Skeletal muscle tissue (tissue), 4 donors: ENCODE measurements around the gene PLCB1. TPM values are rescaled to one million over a fixed set of nuclear protein-coding genes. Genes with fewer than 3 reads are reported as not detected.

ENCODE experiments used
- H3K27ac ChIP-seq: one replicate; pipeline ENCODE4 v1.7.0; 2013; ENCODE audit warnings: mild to moderate bottlenecking, low read depth, low read length, inconsistent platforms
- H3K27me3 ChIP-seq, 3 donors: one replicate each; pipeline ENCODE4 v1.7.0; 2013; ENCODE audit warnings: low read length in 3 of 3; ENCODE audit not compliant: control insufficient read depth in 3 of 3, insufficient read depth in 3 of 3
- H3K36me3 ChIP-seq, 3 donors: one replicate each; pipeline ENCODE4 v1.7.0; 2013; ENCODE audit warnings: low read length in 3 of 3; ENCODE audit not compliant: control insufficient read depth in 3 of 3, insufficient read depth in 3 of 3
- H3K4me1 ChIP-seq, 3 donors: one replicate each; pipeline ENCODE4 v1.7.0; 2013; ENCODE audit warnings: low read length in 3 of 3, mild to moderate bottlenecking in 3 of 3; ENCODE audit not compliant: control insufficient read depth in 3 of 3, insufficient read depth in 3 of 3
- H3K4me3 ChIP-seq, 3 donors: one replicate each; pipeline ENCODE4 v1.7.0; 2013; ENCODE audit warnings: low read length in 3 of 3
- H3K9ac ChIP-seq, 3 donors: one replicate each; pipeline ENCODE4 v1.7.0; 2013; ENCODE audit warnings: low read length in 3 of 3, mild to moderate bottlenecking in 3 of 3, moderate library complexity in 2 of 3, low read depth in 1 of 3
- H3K9me3 ChIP-seq, 3 donors: one replicate each; pipeline ENCODE4 v1.7.0; 2013; ENCODE audit warnings: low read length in 3 of 3; ENCODE audit not compliant: control insufficient read depth in 3 of 3
- total RNA-seq: library from RNA; depleted of rRNA; stranded (reverse); fragments of >200 nt; gene quantifications from one replicate; pipeline ENCODE4 v1.2.3, GENCODE V29; 2014
- donor health status: Osteomylitis.

The PLCB1 gene
- total RNA-seq, 1 donor from 2014 or later = 13.0 TPM

DNA sequence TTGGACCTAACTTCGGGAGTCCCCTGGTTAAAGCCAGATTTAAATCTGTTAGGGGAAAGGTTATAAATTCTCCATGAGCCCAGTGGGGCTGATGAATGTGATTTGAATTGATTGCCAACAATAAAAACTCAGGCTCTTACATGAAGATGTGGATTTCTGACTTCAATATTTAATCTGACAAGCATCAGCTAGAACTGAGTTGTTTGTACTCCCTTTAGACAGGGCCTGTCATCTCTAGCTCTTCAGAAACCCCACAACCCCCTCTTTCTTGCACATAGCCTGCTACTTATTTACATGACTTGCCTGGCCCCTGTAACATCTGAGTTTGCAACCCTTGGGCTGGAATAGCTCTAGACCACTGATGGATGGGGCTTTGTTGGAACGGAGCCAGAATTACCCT, 745.2 kb downstream of the PLCB1 start:
- no peaks in the 10 kb centered on the region for H3K9me3 ChIP-seq

DNA sequence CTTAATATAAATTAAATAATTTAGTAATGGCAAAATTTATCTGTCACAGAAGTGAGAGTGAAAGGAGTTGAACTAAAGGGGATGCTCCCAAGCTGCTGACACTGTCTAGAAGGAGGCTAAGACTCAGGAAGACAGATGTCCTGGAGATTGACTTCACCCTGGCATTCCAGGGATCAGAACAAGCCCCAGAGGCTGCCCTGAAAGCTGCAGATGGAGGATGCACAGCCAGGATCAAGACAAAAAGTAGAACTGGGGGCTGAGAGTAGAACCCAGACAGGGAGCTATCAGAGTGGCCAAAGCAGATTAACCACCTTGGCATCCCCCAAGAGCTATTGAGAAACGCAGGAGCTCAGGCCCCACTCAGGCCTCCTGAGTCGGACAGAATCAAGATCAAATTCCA, 747.6 kb downstream of the PLCB1 start:
- Histone ChIP-seq H3K27me3 (no peaks in the 10 kb centered on the region), H3K9ac (no peak overlapping the region), H3K4me3 (no peak overlapping the region), H3K9me3 (no peaks in the 10 kb centered on the region), H3K4me1 (no peaks in the 10 kb centered on the region), H3K27ac (no peak overlapping the region), H3K36me3 (no peaks in the 10 kb centered on the region)

More for the DNA sequence above, 745.2 kb downstream of the PLCB1 start:
- Histone ChIP-seq H3K27ac (no peak overlapping the region), H3K27me3 (no peaks in the 10 kb centered on the region), H3K36me3 (no peaks in the 10 kb centered on the region), H3K4me1 (no peaks in the 10 kb centered on the region), H3K4me3 (no peak overlapping the region), H3K9ac (no peak overlapping the region)

DNA sequence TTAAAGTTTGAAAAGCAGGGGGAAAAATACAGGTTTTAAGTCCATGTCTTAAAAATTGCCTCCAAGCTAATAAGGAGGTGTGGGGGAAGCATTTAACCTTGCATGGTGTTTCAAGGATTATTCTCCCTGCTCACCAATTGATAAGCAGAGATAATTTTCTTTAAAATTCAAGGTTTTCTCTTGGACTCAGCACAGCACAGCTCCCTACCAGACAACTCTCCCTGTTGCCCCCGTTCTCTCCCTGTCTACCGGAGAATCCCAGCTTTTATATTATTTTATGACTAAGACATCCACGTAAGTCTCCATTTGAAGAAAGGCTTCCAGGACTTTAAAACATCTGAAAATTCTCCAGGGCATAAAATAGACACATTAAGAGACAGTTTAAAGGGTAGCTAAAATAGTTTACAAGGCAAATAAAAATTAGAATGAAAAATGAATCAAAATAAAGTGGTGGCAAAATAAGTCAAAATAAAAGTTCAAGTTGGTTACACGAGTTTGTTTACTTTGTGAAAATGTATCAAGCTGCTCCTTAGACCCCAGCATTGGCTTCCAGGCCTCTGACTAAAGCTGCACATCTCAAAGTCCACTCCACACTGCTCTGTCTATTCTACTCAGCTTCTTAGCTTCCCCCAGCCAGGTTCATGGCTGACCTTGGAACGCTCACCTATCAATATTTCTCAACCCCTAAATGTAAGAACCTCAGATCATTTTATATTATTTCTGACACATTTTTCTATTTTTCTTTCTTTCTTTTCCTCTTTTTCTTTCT, 748.2 kb downstream of the PLCB1 start:
- H3K9me3 ChIP-seq = no peaks in the 10 kb centered on the region
- H3K27me3 ChIP-seq = no peaks in the 10 kb centered on the region
- no peak overlapping the region for H3K4me3 ChIP-seq
- no peak overlapping the region for H3K9ac ChIP-seq
- no peaks in the 10 kb centered on the region for H3K36me3 ChIP-seq
- no peak overlapping the region for H3K27ac ChIP-seq
- H3K4me1 ChIP-seq = no peaks in the 10 kb centered on the region

DNA sequence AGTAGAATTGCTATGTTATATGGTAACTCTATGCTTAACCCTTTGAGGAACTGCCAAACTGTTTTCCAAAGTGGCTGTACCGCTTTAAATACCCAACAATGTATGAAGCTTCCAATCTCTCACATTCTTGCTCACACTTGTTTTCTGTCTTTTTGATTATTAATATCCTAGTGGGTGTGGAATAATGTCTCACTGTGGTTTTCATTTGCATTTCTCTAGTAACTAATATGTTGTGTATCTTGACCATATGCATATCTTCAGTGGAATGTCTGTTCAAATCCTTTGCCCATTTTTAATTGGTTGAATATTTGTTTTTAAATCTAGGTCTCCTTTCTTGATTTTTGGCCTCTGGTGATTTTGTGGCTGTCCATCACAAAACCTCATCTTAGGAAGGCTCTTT, 759.0 kb downstream of the PLCB1 start:
- no peaks in the 10 kb centered on the region for H3K4me1 ChIP-seq
- no peaks in the 10 kb centered on the region for H3K36me3 ChIP-seq
- H3K4me3 ChIP-seq = no peak overlapping the region
- no peaks in the 10 kb centered on the region for H3K27me3 ChIP-seq
- no peak overlapping the region for H3K9ac ChIP-seq
- H3K27ac ChIP-seq = no peak overlapping the region
- H3K9me3 ChIP-seq = peaks cover 2 to 12% (median 10%) of the 10 kb centered on the region in 3 donors

DNA sequence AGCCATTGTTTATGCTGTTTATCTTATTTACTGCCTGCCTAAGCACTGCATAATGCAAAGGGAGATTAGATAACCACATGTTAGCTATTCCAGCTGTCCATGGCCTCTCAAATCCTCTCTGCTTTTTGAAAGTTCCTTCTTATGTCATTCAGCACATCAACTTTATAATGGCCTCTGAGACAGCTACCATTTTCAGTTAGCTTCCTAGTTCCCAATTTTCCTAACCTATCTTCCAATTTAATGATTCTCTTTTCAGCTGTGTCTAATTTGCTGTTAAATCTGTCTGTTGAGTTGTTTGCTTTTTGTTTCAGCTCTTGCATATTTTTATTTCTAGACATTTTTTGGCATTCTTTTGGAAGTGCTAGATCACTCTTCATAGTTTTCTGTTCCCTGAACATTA, 763.4 kb downstream of the PLCB1 start:
- peaks cover 2 to 12% (median 10%) of the 10 kb centered on the region in 3 donors for H3K9me3 ChIP-seq
- H3K27me3 ChIP-seq = no peaks in the 10 kb centered on the region
- H3K36me3 ChIP-seq = no peaks in the 10 kb centered on the region
- no peak overlapping the region for H3K27ac ChIP-seq
- no peak overlapping the region for H3K4me3 ChIP-seq
- no peaks in the 10 kb centered on the region for H3K4me1 ChIP-seq
- no peak overlapping the region for H3K9ac ChIP-seq

DNA sequence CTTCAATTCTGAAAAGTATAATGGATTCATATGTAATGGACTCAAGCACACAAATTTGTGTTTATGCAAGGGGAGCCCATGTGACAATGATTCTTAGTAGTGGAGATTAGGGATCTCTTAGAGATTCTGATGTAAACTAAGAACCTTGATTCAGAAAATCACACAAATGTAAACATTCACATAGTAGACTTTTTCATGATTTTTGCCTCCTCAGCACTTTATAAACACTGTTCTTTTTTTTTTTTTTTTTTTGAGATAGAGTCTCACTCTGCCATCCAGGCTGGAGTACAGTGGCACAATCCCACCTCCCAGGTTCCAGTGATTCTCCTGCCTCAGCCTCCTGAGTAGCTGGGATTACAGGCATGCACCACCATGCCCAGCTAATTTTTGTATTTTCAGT, 766.8 kb downstream of the PLCB1 start:
- Histone ChIP-seq H3K27ac (no peak overlapping the region), H3K36me3 (no peaks in the 10 kb centered on the region), H3K4me1 (peaks cover 0 to 5% (median 5%) of the 10 kb centered on the region in 3 donors), H3K9ac (no peak overlapping the region), H3K9me3 (peaks cover 2 to 12% (median 10%) of the 10 kb centered on the region in 3 donors), H3K27me3 (no peaks in the 10 kb centered on the region), H3K4me3 (no peak overlapping the region)

DNA sequence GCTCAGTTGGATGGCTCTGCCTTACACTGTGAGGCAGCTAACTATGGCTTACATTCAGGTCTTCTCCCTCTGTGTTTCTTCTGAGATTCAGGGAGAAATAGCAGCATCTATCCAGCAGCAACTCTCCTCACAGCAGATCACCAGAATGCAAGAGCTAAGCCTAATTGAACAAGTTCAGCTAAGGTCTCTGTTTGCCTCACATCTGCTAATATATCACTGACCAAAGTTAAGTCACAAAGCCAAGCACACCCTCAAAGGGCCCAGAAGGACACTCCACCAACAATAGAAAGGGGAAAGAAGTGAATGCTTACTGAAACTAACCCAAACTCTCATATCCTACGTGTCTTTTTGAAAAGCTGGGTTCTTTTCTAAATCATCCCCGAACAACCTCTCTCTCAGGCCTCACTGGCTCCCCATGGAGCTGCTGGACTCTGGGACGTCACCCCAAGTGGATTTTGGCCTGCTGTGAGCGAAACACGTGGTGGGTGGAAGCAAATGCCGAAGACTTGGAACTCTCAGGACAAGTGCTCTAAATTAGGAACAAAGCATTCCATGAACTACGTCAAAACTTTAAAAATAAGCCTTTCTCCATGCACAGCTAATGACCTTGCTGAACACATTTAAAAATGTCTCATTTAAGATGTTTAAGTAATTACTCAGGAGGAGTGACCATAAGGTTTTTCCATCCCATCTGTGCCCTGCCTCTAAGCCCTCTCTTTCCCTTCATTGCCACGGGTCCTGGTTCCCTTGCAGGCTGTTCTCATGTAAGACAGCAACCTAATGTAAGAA, 769.4 kb downstream of the PLCB1 start:
- Histone ChIP-seq H3K27ac (peak overlapping the region; percentile 9), H3K9me3 (no peaks in the 10 kb centered on the region), H3K4me1 (peaks cover 0 to 5% (median 5%) of the 10 kb centered on the region in 3 donors), H3K36me3 (no peaks in the 10 kb centered on the region), H3K9ac (no peak overlapping the region), H3K27me3 (no peaks in the 10 kb centered on the region), H3K4me3 (peak overlapping the region in 1 of 3 donors; percentile 4)

DNA sequence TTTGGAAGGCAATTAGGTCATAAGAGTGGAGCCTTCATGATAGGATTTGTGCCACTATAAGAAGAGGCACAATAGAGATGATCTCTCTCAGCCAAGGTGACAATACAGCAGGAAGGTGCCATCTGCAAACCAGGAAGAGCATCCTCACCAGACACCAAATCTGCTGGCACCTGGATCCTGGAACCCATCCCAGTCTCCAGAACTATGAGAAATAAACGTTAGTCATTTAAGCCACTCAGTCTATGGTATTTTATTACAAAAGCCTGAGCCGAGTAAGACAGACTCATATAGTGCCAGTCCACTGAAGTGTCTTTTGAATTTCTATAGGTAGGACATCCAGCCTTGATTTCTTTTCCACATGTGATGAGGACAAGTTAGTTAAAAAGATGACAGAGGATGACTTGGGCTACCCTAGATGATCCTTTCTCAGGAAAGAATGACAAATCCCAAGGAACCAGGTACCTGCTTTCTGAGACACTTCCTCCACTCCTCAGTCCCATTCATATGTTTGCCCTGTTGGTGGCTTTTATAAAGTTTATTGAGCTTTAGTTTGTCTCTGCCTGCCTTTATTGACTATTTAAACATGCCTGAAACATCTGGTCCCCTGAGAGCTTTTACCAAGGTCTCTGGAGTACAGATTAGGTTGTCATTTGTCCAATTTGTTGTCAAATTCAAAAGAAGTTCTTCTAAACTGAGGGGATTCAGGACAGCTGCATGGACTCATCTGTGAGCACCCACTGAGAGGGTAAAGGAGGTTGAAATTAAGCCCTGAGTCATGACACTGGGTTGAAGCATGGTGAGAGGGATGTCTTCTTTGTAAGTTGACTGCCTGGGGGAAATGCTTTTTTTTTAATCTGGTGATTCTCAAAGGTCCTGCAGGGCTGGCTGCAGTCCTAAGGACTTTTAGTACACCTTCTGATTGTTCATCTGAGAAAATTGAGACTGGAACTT, 771.9 kb downstream of the PLCB1 start:
- H3K9ac ChIP-seq = no peak overlapping the region
- H3K4me3 ChIP-seq = no peak overlapping the region
- H3K9me3 ChIP-seq = no peaks in the 10 kb centered on the region
- H3K27ac ChIP-seq = no peak overlapping the region
- H3K4me1 ChIP-seq = peaks cover 0 to 5% (median 5%) of the 10 kb centered on the region in 3 donors
- H3K27me3 ChIP-seq = no peaks in the 10 kb centered on the region
- no peaks in the 10 kb centered on the region for H3K36me3 ChIP-seq

DNA sequence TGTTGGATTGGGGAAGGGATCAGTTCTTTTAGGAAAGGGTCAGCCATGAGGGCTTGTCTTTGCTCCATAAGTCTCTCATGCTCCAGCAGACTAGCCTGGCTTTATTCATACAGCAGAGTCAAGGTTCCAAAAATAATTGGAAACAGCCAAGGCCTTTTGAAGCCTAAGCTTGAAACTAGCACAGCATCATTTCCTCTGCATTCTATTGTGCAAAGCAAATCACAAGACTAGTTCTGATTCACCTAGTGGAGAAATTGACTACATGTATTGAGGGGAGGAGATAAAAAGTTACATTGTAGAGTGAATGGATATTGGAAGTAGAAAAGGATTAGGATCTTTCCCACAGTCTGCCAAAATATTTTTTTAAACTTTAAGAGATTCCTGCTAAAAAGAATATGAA, 777.5 kb downstream of the PLCB1 start:
- no peak overlapping the region for H3K9ac ChIP-seq
- H3K9me3 ChIP-seq = no peaks in the 10 kb centered on the region
- H3K4me3 ChIP-seq = no peak overlapping the region
- H3K4me1 ChIP-seq = no peaks in the 10 kb centered on the region
- H3K27ac ChIP-seq = no peak overlapping the region
- no peaks in the 10 kb centered on the region for H3K36me3 ChIP-seq
- no peaks in the 10 kb centered on the region for H3K27me3 ChIP-seq
